ENCODE data around the gene MEGF6. TPM values are rescaled to one million over a fixed set of nuclear protein-coding genes. Genes with fewer than 3 reads are reported as not detected.

MEGF6 gene
- total and polyA plus RNA-seq, 2 donors (not counting 1 experiment from before 2014, with no cell fraction given): 43.2 to 77.3 TPM

DNA sequence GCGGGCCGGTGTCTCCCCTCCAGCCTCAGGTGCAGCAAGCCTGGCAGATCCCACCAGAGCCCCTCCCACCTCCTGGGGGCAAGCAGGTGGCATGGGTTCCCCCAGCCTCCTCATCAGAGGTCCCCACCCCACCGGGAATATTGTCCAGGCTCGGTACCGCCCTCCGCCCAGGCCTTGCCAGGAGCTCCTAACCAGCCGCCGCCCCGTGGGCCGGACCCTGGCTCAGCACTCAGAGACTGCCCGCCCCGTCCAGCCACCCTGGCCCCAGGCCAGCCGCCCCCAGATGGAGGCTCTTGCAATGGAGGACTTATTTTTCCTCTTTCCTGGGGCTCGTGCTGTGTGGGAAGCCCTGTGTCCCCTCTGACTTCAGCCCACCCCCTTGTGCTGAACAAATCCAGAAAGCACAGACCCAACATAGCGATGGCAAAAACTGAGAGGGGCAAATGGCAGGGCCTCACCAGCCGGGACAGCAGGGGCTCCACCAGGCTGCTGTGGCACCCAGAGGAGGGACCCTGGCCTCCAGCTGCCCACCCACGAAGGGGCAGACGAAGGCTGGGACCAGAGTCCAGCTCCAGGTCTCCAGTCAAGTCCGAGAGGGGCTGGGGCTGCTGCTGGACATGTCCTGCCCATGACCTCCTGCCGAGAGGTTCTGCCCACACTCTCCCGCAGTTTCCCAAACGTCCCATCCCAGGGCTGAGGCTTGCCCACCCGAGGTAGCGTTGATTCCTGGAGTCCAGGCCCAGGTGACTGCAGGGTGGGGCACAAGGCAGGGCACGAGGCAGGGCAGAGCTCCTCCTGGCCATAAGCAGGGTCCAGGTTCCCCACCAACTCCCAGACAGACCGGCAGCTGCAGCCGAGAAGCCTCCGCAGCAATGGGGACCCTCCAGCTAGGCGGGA, 7.5 kb downstream of the MEGF6 start:
- no peak for DNase-seq
- H3K27ac Mint-ChIP-seq: no peak overlapping the region
- no peaks in the 10 kb centered on the region for H3K4me1 Mint-ChIP-seq
- H3K36me3 ChIP-seq (replicated peaks in 1 of 2; ENCODE audit: control extremely low read depth in 1 of 2, control insufficient read depth in 1 of 2, extremely low read depth in 1 of 2, insufficient read depth in 2 of 2, low read length in 1 of 2): no peaks in the 10 kb centered on the region
- H3K9me3 Mint-ChIP-seq (ENCODE audit: insufficient read depth): no peaks in the 10 kb centered on the region
- no peaks in the 10 kb centered on the region for H4K20me1 ChIP-seq (ENCODE audit: control insufficient read depth, insufficient read depth, low read length, poor library complexity, severe bottlenecking)
- H3K27ac ChIP-seq (ENCODE audit: low read length in 2 of 2): no peak overlapping the region
- H3K4me3 ChIP-seq (ENCODE audit: control extremely low read depth in 1 of 5, extremely low read depth in 1 of 5, insufficient read depth in 1 of 5, low read depth in 2 of 5, low read length in 4 of 5): no peak overlapping the region
- ATAC-seq (ENCODE audit: low read depth): no peak
- TF ChIP-seq EZH2 (IDR thresholded peaks at IDR 0.05; ENCODE audit: borderline replicate concordance, insufficient read depth, low read depth, low read length, poor library complexity, severe bottlenecking): no peak
- TF ChIP-seq, protein P1, sequence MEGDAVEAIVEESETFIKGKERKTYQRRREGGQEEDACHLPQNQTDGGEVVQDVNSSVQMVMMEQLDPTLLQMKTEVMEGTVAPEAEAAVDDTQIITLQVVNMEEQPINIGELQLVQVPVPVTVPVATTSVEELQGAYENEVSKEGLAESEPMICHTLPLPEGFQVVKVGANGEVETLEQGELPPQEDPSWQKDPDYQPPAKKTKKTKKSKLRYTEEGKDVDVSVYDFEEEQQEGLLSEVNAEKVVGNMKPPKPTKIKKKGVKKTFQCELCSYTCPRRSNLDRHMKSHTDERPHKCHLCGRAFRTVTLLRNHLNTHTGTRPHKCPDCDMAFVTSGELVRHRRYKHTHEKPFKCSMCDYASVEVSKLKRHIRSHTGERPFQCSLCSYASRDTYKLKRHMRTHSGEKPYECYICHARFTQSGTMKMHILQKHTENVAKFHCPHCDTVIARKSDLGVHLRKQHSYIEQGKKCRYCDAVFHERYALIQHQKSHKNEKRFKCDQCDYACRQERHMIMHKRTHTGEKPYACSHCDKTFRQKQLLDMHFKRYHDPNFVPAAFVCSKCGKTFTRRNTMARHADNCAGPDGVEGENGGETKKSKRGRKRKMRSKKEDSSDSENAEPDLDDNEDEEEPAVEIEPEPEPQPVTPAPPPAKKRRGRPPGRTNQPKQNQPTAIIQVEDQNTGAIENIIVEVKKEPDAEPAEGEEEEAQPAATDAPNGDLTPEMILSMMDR (IDR thresholded peaks at IDR 0.05): no peak
- CTCF ChIA-PET: no interaction called here
- no peaks in the 10 kb centered on the region for H3K79me2 ChIP-seq (ENCODE audit: control insufficient read depth, insufficient read depth, low read length)
- H3K9me3 ChIP-seq (ENCODE audit: control extremely low read depth in 1 of 3, control insufficient read depth in 2 of 3, insufficient read depth in 1 of 3, low read length in 2 of 3): peaks cover 0 to 7% (median 0%) of the 10 kb centered on the region in 3 donors
- H3K4me1 ChIP-seq (ENCODE audit: control insufficient read depth in 2 of 2, insufficient read depth in 2 of 2, low read length in 2 of 2): peaks cover under 1 to 6% of the 10 kb centered on the region in 2 donors
- intact Hi-C loops (cut with micrococcal nuclease): no loop called here
- no peak overlapping the region for H3K4me3 Mint-ChIP-seq
- H3K27me3 Mint-ChIP-seq: no peaks in the 10 kb centered on the region
- no peak overlapping the region for H3K4me2 ChIP-seq (replicated peaks; ENCODE audit: low read depth, low read length, poor library complexity, severe bottlenecking)
- no peak overlapping the region for H2AFZ ChIP-seq (ENCODE audit: insufficient read depth, low read depth, low read length, poor library complexity, severe bottlenecking)
- H3K9ac ChIP-seq (ENCODE audit: low read length): no peak overlapping the region
- peaks cover 0 to 9% (median 2%) of the 10 kb centered on the region in 4 experiments for H3K27me3 ChIP-seq (replicated peaks in 1 of 4; ENCODE audit: control extremely low read depth in 1 of 4, control insufficient read depth in 3 of 4, insufficient read depth in 4 of 4, low read length in 3 of 4)
- 92% methylated on average over 28 of the region's 29 CpGs for WGBS (ENCODE audit: insufficient coverage)
- POLR2A ChIA-PET: no interaction called here

DNA sequence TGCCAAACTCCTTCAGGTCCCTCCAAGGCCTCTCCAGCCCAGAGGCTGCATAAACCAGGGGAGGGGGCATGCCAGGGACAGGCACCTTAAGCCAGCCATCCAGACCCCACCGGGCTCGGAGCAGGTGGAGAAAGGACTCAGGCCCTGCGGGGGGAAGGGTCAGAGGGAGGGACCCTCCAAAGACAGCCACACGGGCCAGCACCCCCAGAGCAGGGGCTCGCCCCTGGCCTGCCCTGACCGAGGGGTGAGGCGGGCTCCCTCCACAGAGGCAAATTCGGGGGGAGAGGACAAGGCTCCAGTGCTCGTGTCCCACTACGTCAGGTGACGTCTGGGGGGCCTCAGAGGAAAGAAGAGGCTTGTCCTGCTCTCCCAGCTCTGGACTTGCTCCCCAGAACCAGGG, 8.2 kb downstream of the MEGF6 start:
- Mint-ChIP-seq H3K4me3 (no peak overlapping the region), H3K27ac (no peak overlapping the region), H3K4me1 (peaks cover 3% of the 10 kb centered on the region), H3K9me3 (ENCODE audit: insufficient read depth) (no peaks in the 10 kb centered on the region), H3K27me3 (no peaks in the 10 kb centered on the region)
- no peak overlapping the region for H3K9ac ChIP-seq (ENCODE audit: low read length)
- POLR2A ChIA-PET: no interaction called here
- TF ChIP-seq, protein P1 (IDR thresholded peaks at IDR 0.05): no peak
- no peak for TF ChIP-seq EZH2 (IDR thresholded peaks at IDR 0.05; ENCODE audit: borderline replicate concordance, insufficient read depth, low read depth, low read length, poor library complexity, severe bottlenecking)
- intact Hi-C loops (cut with micrococcal nuclease): no loop called here
- no peaks in the 10 kb centered on the region for H4K20me1 ChIP-seq (ENCODE audit: control insufficient read depth, insufficient read depth, low read length, poor library complexity, severe bottlenecking)
- no peaks in the 10 kb centered on the region for H3K36me3 ChIP-seq (replicated peaks in 1 of 2; ENCODE audit: control extremely low read depth in 1 of 2, control insufficient read depth in 1 of 2, extremely low read depth in 1 of 2, insufficient read depth in 2 of 2, low read length in 1 of 2)
- no peak overlapping the region for H3K4me2 ChIP-seq (replicated peaks; ENCODE audit: low read depth, low read length, poor library complexity, severe bottlenecking)
- no peak overlapping the region for H2AFZ ChIP-seq (ENCODE audit: insufficient read depth, low read depth, low read length, poor library complexity, severe bottlenecking)
- H3K9me3 ChIP-seq (ENCODE audit: control extremely low read depth in 1 of 3, control insufficient read depth in 2 of 3, insufficient read depth in 1 of 3, low read length in 2 of 3): peaks cover 0 to 7% (median 0%) of the 10 kb centered on the region in 3 donors
- peaks cover 7 to 13% of the 10 kb centered on the region in 2 donors for H3K4me1 ChIP-seq (ENCODE audit: control insufficient read depth in 2 of 2, insufficient read depth in 2 of 2, low read length in 2 of 2)
- no peak overlapping the region for H3K4me3 ChIP-seq (ENCODE audit: control extremely low read depth in 1 of 5, extremely low read depth in 1 of 5, insufficient read depth in 1 of 5, low read depth in 2 of 5, low read length in 4 of 5)
- no peaks in the 10 kb centered on the region for H3K79me2 ChIP-seq (ENCODE audit: control insufficient read depth, insufficient read depth, low read length)
- no peak overlapping the region for H3K27ac ChIP-seq (ENCODE audit: low read length in 2 of 2)
- H3K27me3 ChIP-seq (replicated peaks in 1 of 4; ENCODE audit: control extremely low read depth in 1 of 4, control insufficient read depth in 3 of 4, insufficient read depth in 4 of 4, low read length in 3 of 4): peaks cover 0 to 3% (median 0%) of the 10 kb centered on the region in 4 experiments
- ATAC-seq (ENCODE audit: low read depth) (no peak), DNase-seq (no peak)
- WGBS (ENCODE audit: insufficient coverage): 96% methylated on average over 10 of the region's 11 CpGs
- CTCF ChIA-PET: no interaction called here
